ENCODE measurements around the gene LRG1.

Gene LRG1, protein sequence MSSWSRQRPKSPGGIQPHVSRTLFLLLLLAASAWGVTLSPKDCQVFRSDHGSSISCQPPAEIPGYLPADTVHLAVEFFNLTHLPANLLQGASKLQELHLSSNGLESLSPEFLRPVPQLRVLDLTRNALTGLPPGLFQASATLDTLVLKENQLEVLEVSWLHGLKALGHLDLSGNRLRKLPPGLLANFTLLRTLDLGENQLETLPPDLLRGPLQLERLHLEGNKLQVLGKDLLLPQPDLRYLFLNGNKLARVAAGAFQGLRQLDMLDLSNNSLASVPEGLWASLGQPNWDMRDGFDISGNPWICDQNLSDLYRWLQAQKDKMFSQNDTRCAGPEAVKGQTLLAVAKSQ
- total RNA-seq, result 0.06 to 0.43 reads per million in 2 experiments

DNA sequence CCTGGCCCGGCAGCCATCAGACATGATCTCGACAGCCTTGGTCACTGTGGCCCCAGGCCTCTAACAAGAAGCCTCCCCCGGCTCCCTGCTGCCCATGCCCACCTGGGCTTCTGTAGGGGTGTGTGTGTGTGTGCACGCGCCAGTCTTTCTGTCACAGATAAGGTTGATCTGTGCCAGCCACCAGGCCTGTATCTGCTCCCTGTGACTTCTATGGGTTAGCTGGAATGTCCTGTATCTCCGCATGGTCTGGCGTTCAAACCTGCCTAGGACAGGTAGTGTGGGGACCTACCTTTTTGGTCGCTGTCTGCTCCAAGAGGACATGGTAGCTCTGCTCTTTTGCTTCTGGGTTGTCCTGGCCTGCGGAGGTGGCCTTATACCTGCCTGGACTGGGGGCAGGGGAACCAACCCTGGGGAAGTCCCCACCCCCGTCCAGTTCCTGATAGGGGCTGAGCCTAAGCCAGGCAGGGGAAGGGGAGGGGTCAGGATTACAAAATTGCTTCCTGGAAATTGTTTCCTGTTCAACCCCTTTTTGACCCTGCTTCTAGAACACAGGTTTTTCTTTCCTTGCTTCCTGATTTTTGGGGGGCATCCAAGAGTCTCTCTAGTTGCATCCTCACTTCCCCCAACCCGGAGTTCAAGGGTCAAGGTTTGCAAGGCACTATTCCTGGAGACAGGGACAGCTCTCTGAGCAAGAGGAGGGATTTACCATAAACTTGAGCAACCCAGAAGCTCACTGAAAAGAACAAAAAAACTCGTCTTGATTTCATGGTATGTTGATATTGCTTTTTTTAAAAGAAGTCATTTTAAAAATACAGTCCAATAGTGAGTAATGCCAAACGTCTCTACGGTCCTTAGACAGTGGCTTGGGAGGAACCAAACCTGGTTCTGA lies at the start of gene LRG1:
LRG1 (minus strand) TSS at position 344 of the 889 bp plus-strand sequence; CDS start at position 321, 23 bp downstream.
- no peak for DNase-seq (ENCODE audit: low read depth)

- no peak for DNase-seq (ENCODE audit: low read depth)
Observed at GRCh38 chr19:4588291-4588761, 48.5 kb upstream of the LRG1 start.

- DNase-seq (ENCODE audit: low read depth), result no peak
Observed at GRCh38 chr19:4587527-4587926, 47.7 kb upstream of the LRG1 start.

DNA sequence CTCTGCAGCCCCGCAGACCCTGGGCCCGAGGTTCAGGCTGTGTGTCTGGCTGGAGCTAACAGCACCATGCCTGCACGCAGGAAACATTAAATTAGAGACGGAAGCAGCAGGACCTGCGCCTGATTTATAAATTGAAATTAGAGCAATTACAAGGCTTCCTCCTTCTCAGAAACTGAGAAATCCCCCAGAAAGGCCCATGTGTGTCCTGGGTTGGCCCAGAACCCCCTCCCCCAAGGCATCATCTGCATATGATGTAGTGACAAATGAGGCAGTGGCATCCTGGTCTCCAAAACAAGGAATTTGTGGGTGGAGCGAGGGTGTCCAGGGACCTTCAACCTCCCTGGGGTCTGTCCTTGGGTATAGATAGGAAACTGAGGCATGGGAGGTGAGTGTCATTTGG lies 46.9 kb upstream of the LRG1 start:
- DNase-seq (ENCODE audit: low read depth), result no peak

GRCh38 chr19:4586245-4586644 lies 46.4 kb upstream of the LRG1 start:
- DNase-seq (ENCODE audit: low read depth), result no peak

DNA sequence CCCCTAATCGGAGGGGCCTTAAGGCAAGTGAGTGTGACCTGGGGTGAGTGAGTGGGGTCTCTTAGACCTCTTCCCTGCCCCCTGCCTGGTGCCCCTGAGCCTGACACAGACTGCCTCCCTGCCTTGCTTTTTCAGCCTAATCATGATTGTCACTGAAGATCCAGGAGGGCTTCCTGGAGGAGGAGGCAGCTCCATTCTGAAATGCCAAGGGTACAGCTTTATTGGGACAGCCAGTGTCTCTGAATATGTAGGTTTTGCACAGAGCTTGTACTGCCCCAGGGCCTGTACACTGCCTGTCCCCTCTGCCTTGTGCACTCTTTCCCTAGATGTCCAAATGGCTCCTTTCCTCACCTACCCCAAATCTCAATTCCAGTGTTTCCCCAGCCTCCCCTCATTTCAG lies 45.7 kb upstream of the LRG1 start:
- DNase-seq (ENCODE audit: low read depth), result no peak

DNA sequence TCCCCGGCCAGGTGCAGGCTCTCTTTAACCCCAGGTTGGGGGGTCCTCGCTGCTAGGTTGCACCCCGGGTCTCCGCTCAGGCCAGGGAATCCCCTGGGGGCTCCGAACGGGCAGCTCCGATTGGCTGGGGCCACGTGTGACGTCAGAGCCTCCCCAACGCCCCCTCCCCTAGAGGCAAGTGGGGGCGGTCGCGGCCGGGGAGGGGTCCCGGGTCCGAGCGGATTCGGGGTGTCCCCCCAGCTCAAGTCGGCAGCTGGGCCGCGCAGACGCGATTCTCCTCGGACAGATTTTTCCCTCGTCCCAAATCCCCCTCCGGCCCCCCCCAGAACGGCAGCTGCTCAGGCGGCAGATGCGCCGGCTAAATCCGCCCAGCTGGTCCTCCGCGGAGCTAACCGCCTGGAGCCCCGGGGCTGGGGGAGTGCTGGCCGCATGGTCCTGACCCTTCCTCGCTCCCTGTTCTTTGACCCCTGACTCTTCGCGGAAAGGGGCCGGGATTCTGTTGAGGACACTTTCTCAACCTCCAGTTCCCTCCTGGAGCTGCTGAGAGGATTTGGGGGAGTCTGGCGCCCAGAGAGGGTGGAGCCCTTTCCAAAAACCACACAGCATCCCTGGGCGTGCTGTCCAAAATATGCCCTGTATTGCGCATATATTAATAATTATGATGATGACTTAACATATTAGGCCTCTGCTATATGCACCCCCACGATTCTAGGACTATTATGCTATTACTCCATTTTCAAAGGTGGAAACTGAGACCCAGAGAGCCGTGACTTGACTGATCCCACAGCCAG lies 45.0 kb upstream of the LRG1 start:
- DNase-seq (ENCODE audit: low read depth), result no peak

DNA sequence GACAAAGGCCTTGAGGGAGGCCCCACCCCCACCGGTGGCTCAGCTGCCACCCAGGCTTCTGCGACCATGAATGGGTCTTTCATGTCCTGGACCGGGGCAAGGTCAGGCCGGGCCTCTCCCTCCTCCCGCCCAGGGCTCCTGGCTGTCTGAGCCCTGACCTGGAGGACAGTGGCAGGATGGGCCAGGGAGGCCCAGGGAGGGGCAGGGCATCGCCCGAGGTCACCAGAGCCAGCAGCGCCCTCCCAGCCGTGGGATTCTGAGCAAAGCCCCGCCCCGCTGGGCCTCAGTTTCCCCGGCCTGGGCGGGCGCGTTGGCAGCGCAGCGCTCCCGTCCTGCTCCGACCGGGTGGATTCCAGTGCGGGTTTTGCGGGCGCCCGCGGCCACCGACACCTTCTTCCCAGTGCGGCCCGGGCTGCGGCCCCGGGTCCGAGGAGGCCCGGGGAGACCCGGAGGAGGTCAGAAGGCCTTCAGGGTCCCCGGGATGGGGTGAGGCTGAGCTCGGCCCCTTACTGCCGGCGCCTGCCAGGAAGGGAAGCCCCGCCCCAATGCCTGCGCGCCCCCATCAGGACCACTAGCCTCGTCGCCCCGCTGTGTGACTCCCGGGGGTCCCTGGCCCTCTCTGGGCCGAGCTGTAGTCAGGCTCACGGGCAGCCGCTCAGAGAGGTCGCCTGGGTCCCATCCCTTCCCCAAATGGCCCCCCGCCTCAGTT lies 44.3 kb upstream of the LRG1 start:
- no peak for DNase-seq (ENCODE audit: low read depth)

DNA sequence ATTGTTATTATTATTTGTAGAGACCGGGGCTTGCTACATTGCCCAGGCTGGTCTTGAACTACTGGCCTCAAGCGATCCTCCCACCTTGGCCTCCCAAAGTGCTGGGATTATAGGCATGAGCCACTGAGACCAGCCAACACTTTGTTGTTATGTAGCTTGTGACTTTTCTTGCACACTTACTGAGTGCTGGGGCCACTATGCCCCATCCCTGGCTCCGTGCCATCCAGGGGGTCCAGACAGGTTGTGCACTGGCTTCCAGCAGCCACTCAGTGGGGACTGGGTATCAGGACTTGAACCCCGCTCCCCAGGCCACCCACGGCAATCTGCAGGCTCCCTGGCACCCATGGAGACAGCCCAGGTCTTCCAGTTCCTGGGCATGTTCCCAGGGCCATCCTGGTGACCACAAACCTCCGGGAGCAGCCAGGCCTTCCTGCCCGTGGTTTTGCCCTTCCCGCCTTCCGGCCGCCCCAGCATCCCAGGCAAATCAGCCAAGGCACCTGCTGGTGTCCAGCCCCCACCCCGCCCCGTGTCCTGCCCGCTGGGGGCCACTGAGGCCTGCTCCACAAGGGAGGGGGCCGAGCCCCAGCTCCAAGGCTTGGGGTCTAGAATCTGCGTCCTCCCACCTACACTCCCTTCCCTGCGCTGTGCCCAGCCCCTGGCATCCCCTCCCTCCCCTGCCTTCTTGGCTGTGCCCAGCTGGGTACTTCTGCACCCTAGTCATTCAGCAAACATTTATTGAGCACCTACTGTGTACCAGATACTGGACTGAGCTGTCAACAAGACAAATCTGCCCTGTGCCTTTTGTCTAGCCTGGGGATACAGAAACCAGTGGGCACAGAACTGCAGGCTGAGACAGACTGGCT lies 43.4 kb upstream of the LRG1 start:
- no peak for DNase-seq (ENCODE audit: low read depth)

GRCh38 chr19:4581666-4582553 lies 42.1 kb upstream of the LRG1 start:
- DNase-seq (ENCODE audit: low read depth), result no peak

DNA sequence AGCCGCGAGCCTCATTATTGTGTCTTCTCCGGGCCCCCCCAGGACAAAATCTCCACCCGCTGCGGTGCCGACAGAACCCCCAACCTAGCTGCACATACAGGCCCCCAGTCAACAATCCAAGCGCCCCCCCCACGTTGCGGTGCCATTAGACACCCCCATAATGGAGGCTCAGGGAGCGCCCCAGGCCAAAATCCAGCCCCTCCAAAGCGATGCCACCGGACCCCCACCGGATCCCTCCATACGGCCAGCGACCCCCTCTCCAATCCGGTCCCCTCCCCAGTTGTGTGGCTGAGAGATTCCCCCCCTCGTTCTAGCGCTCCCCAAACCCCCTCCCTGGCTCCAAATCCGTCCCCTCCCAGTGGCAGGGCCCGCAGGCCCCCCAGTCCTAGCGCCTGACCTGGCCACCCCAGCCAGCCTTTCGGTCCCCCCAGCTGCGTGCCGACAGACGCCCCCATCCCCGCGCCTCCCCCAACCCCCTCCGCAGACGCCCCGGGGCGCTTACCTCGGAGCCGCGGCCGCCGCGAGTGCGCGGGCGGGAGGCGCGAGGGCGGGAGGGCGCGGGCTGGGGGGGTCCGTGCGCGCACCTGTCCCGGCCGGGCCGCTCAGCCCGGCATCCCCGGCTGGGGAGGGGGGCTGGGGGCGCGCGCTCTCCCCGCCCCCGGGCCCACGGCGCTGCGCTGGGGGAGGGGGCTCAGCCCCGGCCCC lies 41.3 kb upstream of the LRG1 start:
- DNase-seq (ENCODE audit: low read depth), result no peak

GRCh38 chr19:4580021-4580901 lies 40.4 kb upstream of the LRG1 start:
- no peak for DNase-seq (ENCODE audit: low read depth)

- no peak for DNase-seq (ENCODE audit: low read depth)
Observed at GRCh38 chr19:4579389-4579788, 39.6 kb upstream of the LRG1 start.

DNA sequence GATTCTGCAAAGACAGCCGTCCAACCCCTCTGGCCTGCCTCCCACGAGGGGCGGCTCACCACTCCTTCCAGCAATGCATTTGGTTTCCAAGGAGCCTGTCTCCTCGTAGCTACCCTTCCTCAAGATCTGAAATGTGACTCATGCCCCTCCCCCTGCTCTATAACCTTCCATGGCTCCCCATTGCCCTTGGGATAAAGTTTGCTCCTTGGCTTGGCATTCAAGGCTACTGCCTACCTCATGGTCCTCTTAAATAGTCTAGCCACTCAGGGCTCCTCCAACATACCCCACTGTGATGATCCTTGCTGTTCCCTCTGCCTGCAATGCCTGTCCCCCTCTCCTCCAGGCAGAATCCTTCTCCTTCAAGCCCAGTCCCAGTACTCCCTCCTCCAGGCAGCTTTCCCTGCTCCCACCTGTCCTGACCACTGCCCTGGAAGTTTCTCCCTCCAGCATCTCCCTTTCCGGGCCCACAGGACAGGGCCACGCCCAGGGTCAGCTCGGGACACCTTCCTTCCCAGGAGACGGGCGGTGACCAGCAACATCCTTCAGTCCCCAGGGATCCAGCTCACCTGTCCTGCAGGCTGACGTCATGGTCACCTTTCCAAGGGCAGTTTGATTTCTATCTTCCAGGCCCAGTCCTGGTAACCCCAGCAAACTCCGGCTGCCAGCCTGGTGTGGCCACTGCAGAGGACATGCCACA lies 38.9 kb upstream of the LRG1 start:
- DNase-seq (ENCODE audit: low read depth), result no peak

- DNase-seq (ENCODE audit: low read depth), result no peak
Observed at GRCh38 chr19:4577020-4577782, 37.4 kb upstream of the LRG1 start.

Measured in T follicular helper cell (primary cell).